Aorta (tissue), 5 donors: ENCODE results near the gene RASSF6. TPM values are rescaled to one million over a fixed set of nuclear protein-coding genes. Genes with fewer than 3 reads are reported as not detected.

ENCODE experiments used
- ATAC-seq: fragments of 200-7000 bp; cut with Tn5 transposase; one replicate; pipeline ENCODE4 v1.9.1; 2022; ENCODE audit warnings: moderate library complexity; ENCODE audit not compliant: low FRiP score
- DNase-seq, 2 donors: peaks; one replicate each; pipeline ENCODE4 v3.0.0-alpha.2; 2020
- H3K27ac ChIP-seq, 2 donors: one replicate each; pipeline ENCODE4 v1.5.1; 2013; ENCODE audit warnings: low read length in 2 of 2, mild to moderate bottlenecking in 2 of 2, moderate library complexity in 2 of 2, control low read depth in 1 of 2, inconsistent platforms in 1 of 2, low read depth in 1 of 2
- H3K27me3 ChIP-seq, 2 donors: one replicate each; pipeline ENCODE4 v1.6.1; 2013; ENCODE audit warnings: control low read depth in 1 of 2, low read length in 1 of 2, mild to moderate bottlenecking in 1 of 2, moderate library complexity in 1 of 2; ENCODE audit not compliant: insufficient read depth in 2 of 2, control insufficient read depth in 1 of 2
- H3K36me3 ChIP-seq, 2 donors: one replicate each; pipeline ENCODE4 v1.6.1; 2013; ENCODE audit warnings: control low read depth in 1 of 2, low read length in 1 of 2, mild to moderate bottlenecking in 1 of 2; ENCODE audit not compliant: insufficient read depth in 2 of 2, control insufficient read depth in 1 of 2
- H3K4me1 ChIP-seq, 2 donors: one replicate each; pipeline ENCODE4 v1.6.1; 2013; ENCODE audit warnings: low read length in 2 of 2, control low read depth in 1 of 2, mild to moderate bottlenecking in 1 of 2, moderate library complexity in 1 of 2; ENCODE audit not compliant: insufficient read depth in 2 of 2, control insufficient read depth in 1 of 2
- H3K4me3 ChIP-seq, 2 donors: one replicate each; pipeline ENCODE4 v1.5.1; 2013; ENCODE audit warnings: low read length in 2 of 2, control low read depth in 1 of 2, mild to moderate bottlenecking in 1 of 2
- H3K9me3 ChIP-seq: one replicate; pipeline ENCODE4 v1.6.1; 2013; ENCODE audit warnings: mild to moderate bottlenecking, low read length; ENCODE audit not compliant: control insufficient read depth
- WGBS, 2 donors: extraction: QIAGEN DNeasy Blood & Tissue Kit; methylation state at CpG; one replicate each; pipeline ENCODE4 v1.1.7; 2013; 5-methylcytosine and 5-hydroxymethylcytosine counted together
- intact Hi-C, 2 donors: fragments of 100-400 bp; cut with DNase I; formaldehyde crosslinking; loops; one replicate each; pipeline versions ENCODE4 v1.14.2 to v1.15.0; 2022
- polyA plus RNA-seq, 2 donors: library from polyadenylated mRNA; stranded (reverse); fragments of 200-250 nt; gene quantifications; one replicate each; pipeline ENCODE4 v1.2.3, GENCODE V29; 2013
- total RNA-seq, 2 donors: library from RNA; stranded (reverse); fragmentation: NEBNext Ultra II Directional; extraction: Animal tissue kit (Norgen Biotek cat#: 25700); gene quantifications; one replicate each; pipeline ENCODE4 v1.2.1, GENCODE V29; 2021
- donor health status: healthy with polysubstance abuse.
- donor health status: Bipolar disorder and iron deficiency.
- donor health status: DM: no; HTN: no; CAD: no.
- donor health status: DM: no; HTN: no; CAD: no.
- donor health status: DM: yes; HTN: yes; CAD: no.

RASSF6 gene
- total and polyA plus RNA-seq, 4 donors = 3.0 TPM; not detected in 3

DNA sequence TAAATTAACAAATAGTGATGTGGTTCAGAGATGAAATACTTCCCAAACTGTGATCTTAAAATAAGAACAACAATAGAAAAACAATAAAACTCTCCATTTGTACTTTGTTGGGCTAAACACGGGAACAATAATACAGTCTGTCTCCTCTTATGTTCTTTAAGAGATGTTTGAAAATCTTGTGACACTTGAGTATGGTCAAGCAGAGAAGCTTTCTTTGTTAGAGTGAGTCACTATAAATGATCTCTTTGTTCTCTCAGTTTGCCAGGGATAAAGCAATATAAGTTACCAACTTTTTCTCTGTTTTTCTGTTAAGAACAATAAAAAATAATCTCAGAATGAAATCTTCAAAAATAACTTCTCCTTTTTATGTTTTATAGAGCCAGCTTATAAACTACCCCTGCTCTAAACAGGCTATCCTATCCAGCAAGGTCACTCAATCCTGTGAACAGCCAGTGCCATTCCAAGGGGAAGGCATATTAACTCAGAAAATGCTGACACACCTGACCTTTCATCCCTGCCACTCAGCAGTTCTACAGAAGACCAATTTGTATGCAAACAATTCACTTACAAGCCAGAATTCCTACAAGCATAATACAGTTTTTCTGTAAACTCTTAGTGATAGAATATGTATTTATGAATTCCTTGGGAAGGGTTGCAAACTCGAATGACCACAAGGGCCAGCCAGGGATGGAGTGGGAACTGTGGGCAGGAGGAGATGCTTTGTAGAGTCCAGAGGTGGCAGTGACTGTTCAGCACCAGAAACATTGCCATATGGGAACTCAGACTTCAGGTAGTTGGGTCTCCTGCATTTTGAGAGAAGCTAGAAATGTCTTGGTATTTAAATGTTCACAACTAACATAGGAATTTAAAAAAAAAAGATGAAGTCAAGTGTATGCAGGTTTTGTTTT, 86.5 kb downstream of the RASSF6 start:
- ATAC-seq (no peak), DNase-seq (no peak)
- Histone ChIP-seq H3K27me3 (no peaks in the 10 kb centered on the region), H3K4me1 (no peaks in the 10 kb centered on the region), H3K36me3 (no peaks in the 10 kb centered on the region), H3K9me3 (no peaks in the 10 kb centered on the region), H3K4me3 (no peak overlapping the region), H3K27ac (no peak overlapping the region)
- 75 to 85% methylated on average over 2 of the region's 2 CpGs for WGBS, 2 donors
- intact Hi-C loops = no loop called here

DNA sequence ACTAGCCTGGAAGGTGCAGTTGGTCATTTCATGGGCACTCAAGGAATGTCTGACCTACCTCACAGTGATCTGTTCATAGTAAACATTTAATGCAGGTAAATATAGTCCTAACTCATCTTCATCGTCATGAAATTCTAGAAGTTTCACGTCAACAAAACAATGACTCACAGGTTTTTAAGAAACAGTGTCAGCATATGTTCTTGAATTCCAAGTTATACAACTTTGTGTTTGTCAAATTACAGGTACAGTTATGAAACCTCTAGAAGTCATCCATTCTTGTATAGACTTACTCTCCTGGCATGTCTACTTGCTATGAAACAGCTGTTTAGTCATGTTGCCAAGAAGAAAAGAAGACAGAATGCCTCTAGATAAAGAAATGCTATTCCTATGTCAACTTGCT, 92.1 kb downstream of the RASSF6 start:
- intact Hi-C loops = no loop called here
- DNase-seq = no peak
- Histone ChIP-seq H3K4me3 (no peak overlapping the region), H3K27ac (no peak overlapping the region), H3K9me3 (no peaks in the 10 kb centered on the region), H3K4me1 (no peaks in the 10 kb centered on the region), H3K27me3 (no peaks in the 10 kb centered on the region), H3K36me3 (no peaks in the 10 kb centered on the region)
- ATAC-seq = no peak
- WGBS, 2 donors = 87 to 89% methylated on average over 2 of the region's 2 CpGs

DNA sequence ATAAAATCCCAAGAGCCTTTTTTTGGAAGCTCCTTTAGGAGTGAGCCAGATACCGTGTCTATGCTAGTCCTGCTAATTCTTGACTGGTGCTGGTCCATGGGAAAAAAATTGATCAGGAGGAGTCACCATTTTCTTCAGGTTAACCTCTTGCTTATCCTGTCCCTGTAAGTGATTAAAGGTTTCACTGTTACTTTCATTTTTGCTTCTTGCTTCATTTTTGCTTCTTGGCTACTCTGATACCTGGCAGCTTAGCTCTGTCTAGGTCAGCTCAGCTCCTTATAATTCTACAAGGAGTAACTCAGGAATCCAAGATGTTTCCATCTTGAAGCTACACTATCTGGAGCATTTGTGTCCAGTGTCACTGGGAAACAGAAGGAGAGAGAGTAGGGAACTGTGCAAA, 93.0 kb downstream of the RASSF6 start:
- intact Hi-C loops = no loop called here
- H3K36me3 ChIP-seq = no peaks in the 10 kb centered on the region
- no peak for ATAC-seq
- H3K27ac ChIP-seq = no peak overlapping the region
- 86 to 89% methylated on average over 1 of the region's 1 CpG for WGBS, 2 donors
- DNase-seq = no peak
- no peak overlapping the region for H3K4me3 ChIP-seq
- no peaks in the 10 kb centered on the region for H3K9me3 ChIP-seq
- no peaks in the 10 kb centered on the region for H3K4me1 ChIP-seq
- no peaks in the 10 kb centered on the region for H3K27me3 ChIP-seq

DNA sequence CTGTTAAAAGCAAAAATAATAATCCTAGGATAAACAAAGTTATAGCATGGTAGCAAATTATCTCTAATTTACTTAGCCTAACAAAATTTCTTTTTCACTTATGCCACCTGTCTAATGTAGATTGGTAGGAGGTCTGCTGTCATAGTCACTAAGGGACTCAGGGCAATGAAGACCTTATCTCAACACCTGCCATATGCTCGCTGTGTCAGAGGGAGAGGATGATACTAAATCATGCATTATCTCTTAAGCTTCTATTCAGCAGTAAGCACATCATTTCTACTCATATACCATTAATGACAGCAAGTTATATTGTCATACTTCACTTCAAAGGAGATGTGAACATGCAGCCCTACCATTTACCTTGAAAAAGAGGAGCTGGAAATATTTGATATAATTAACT, 94.6 kb downstream of the RASSF6 start:
- DNase-seq = no peak
- intact Hi-C loops = no loop called here
- Histone ChIP-seq H3K27me3 (no peaks in the 10 kb centered on the region), H3K36me3 (no peaks in the 10 kb centered on the region), H3K9me3 (no peaks in the 10 kb centered on the region), H3K27ac (no peak overlapping the region), H3K4me1 (no peaks in the 10 kb centered on the region), H3K4me3 (no peak overlapping the region)
- 75 to 100% methylated on average over 1 of the region's 1 CpG for WGBS, 2 donors
- ATAC-seq = no peak

DNA sequence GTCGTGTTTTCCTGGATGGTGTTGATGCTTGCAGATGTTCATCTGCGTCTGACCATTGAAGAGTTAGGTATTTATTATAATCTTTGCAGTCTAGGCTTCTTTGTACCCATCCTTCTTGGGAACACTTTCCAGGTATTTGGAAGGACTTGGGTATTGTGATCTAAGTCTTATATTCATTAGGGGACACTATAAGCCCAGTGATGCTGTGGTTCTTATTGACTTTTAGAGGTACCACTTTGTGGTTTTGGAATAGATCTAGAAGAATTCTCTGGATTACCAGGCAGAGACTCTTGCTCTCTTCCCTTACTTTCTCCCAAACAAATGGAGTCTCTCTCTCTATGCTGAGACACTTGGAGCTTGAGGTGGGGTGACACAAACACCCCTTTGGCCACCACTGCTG, 97.1 kb downstream of the RASSF6 start:
- no peak for DNase-seq
- Histone ChIP-seq H3K4me3 (no peak overlapping the region), H3K36me3 (no peaks in the 10 kb centered on the region), H3K27ac (no peak overlapping the region), H3K4me1 (no peaks in the 10 kb centered on the region), H3K9me3 (peaks cover 2% of the 10 kb centered on the region), H3K27me3 (no peaks in the 10 kb centered on the region)
- no peak for ATAC-seq
- WGBS, 2 donors = 82 to 89% methylated on average over 2 of the region's 2 CpGs
- intact Hi-C loops = no loop called here

Other genes starting within 250 kb of the RASSF6 start
- 1 to 10 TPM in 1 of 2 donors, under 1 TPM in 1; 0.84 to 1.4 TPM for gene ALB, start 216.1 kb downstream of the RASSF6 start, total RNA-seq
- gene ALB, start 216.1 kb downstream of the RASSF6 start, polyA plus RNA-seq = 1 to 10 TPM in 1 of 2 donors, under 1 TPM in 1; 0.84 to 3.8 TPM
- gene AFP, start 184.2 kb downstream of the RASSF6 start, total RNA-seq = under 1 TPM in 1 of 2 donors, not detected in 1; 0.99 TPM
- gene AFP, start 184.2 kb downstream of the RASSF6 start, polyA plus RNA-seq = not detected
- not detected for gene AFM, start 138.7 kb downstream of the RASSF6 start, total RNA-seq
- gene AFM, start 138.7 kb downstream of the RASSF6 start, polyA plus RNA-seq = not detected
- 10 to 100 TPM in 1 of 2 donors, 1 to 10 TPM in 1; 7.8 to 12.1 TPM for gene CXCL8, start 120.1 kb upstream of the RASSF6 start, total RNA-seq
- 10 to 100 TPM in 1 of 2 donors, 1 to 10 TPM in 1; 1.3 to 17.9 TPM for gene CXCL8, start 120.1 kb upstream of the RASSF6 start, polyA plus RNA-seq
- gene CXCL6, start 216.2 kb upstream of the RASSF6 start, total RNA-seq = under 1 TPM in 1 of 2 donors, not detected in 1; 0.57 TPM
- gene CXCL6, start 216.2 kb upstream of the RASSF6 start, polyA plus RNA-seq = not detected
- under 1 TPM in 1 of 2 donors, not detected in 1; 0.88 TPM for gene PF4V1, start 232.9 kb upstream of the RASSF6 start, total RNA-seq
- gene PF4V1, start 232.9 kb upstream of the RASSF6 start, polyA plus RNA-seq = not detected
- gene CXCL1, start 249.0 kb upstream of the RASSF6 start, total RNA-seq = 1 to 10 TPM; 2.4 to 4.6 TPM
- 1 to 10 TPM in 1 of 2 donors, not detected in 1; 1.6 TPM for gene CXCL1, start 249.0 kb upstream of the RASSF6 start, polyA plus RNA-seq